Measurements from ENCODE around the gene RPS15. TPM values are rescaled to one million over a fixed set of nuclear protein-coding genes. Genes with fewer than 3 reads are reported as not detected.

The RPS15 gene
- total and polyA plus RNA-seq, 9 of the 15 experiments (the other 6 are each of a cell fraction or from before 2014, with no cell fraction given): 605 to 2,791 (median 957) TPM

DNA sequence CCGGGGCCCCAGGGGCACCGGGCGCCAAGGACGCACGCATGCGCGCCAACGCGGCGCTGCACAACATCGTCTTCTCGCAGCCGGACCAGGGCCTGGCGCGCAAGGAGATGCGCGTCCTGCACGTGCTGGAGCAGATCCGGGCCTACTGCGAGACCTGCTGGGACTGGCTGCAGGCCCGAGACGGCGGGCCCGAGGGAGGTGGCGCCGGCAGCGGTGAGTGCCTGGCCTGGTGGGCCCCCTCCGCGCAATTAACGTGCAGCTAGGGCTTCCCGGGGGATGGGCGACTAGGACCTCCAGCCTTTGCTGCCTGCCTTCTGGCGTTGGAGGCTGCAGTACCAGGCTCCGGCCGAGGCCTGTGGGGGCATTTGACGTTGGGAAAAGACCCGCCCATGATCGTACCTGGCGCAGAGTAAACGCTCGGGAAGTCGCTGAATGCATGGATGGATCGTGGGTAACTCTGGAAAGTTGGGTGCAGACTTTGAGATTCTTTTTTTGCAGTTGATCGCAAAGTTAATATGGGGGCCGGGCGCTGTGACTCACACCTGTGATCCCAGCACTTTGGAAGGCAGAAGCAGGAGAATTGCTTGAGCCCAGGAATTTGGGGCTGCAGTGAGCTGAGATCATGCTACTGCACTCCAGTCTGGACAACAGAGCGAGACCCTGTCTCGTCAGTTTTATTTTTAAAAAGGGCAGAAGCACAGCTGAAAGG is 19.0 kb downstream of the RPS15 start (continued):
- TF ChIP-seq, protein P1, sequence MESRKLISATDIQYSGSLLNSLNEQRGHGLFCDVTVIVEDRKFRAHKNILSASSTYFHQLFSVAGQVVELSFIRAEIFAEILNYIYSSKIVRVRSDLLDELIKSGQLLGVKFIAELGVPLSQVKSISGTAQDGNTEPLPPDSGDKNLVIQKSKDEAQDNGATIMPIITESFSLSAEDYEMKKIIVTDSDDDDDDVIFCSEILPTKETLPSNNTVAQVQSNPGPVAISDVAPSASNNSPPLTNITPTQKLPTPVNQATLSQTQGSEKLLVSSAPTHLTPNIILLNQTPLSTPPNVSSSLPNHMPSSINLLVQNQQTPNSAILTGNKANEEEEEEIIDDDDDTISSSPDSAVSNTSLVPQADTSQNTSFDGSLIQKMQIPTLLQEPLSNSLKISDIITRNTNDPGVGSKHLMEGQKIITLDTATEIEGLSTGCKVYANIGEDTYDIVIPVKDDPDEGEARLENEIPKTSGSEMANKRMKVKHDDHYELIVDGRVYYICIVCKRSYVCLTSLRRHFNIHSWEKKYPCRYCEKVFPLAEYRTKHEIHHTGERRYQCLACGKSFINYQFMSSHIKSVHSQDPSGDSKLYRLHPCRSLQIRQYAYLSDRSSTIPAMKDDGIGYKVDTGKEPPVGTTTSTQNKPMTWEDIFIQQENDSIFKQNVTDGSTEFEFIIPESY (CRISPR knock-in tag; IDR thresholded peaks at IDR 0.05): peak; percentile 54; the same call in 1 of the 2 replicates
- TF ChIP-seq, protein P2, sequence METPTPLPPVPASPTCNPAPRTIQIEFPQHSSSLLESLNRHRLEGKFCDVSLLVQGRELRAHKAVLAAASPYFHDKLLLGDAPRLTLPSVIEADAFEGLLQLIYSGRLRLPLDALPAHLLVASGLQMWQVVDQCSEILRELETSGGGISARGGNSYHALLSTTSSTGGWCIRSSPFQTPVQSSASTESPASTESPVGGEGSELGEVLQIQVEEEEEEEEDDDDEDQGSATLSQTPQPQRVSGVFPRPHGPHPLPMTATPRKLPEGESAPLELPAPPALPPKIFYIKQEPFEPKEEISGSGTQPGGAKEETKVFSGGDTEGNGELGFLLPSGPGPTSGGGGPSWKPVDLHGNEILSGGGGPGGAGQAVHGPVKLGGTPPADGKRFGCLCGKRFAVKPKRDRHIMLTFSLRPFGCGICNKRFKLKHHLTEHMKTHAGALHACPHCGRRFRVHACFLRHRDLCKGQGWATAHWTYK (CRISPR knock-in tag; IDR thresholded peaks at IDR 0.05): no peak
- no peak for TF ChIP-seq RFX7 (CRISPR knock-in tag; IDR thresholded peaks at IDR 0.05)
- no peak for TF ChIP-seq MEF2D (tag; conservative IDR thresholded peaks at IDR 0.05; ENCODE audit: low read depth)
- TF ChIP-seq LEF1 (IDR thresholded peaks at IDR 0.05): no peak
- TF ChIP-seq FIP1L1 (IDR thresholded peaks at IDR 0.05; ENCODE audit: low read depth, low read length, poor library complexity, severe bottlenecking): peak; percentile 21
- TF ChIP-seq ZNF184 (CRISPR knock-in tag; IDR thresholded peaks at IDR 0.05): no peak
- TF ChIP-seq, protein P3, sequence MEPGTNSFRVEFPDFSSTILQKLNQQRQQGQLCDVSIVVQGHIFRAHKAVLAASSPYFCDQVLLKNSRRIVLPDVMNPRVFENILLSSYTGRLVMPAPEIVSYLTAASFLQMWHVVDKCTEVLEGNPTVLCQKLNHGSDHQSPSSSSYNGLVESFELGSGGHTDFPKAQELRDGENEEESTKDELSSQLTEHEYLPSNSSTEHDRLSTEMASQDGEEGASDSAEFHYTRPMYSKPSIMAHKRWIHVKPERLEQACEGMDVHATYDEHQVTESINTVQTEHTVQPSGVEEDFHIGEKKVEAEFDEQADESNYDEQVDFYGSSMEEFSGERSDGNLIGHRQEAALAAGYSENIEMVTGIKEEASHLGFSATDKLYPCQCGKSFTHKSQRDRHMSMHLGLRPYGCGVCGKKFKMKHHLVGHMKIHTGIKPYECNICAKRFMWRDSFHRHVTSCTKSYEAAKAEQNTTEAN (CRISPR knock-in tag; IDR thresholded peaks at IDR 0.05): no peak
- no peak for TF ChIP-seq YY1 (IDR thresholded peaks at IDR 0.05; ENCODE audit: borderline replicate concordance in 1 of 3, control insufficient read depth in 1 of 3, extremely low read depth in 1 of 3, insufficient read depth in 3 of 3, insufficient read length in 1 of 3, insufficient replicate concordance in 2 of 3, low read depth in 1 of 3, low read length in 2 of 3)

Data from K562 (cell line).